ENCODE data around the gene CHST14. TPM values are rescaled to one million over a fixed set of nuclear protein-coding genes. Genes with fewer than 3 reads are reported as not detected.

CHST14 gene, protein sequence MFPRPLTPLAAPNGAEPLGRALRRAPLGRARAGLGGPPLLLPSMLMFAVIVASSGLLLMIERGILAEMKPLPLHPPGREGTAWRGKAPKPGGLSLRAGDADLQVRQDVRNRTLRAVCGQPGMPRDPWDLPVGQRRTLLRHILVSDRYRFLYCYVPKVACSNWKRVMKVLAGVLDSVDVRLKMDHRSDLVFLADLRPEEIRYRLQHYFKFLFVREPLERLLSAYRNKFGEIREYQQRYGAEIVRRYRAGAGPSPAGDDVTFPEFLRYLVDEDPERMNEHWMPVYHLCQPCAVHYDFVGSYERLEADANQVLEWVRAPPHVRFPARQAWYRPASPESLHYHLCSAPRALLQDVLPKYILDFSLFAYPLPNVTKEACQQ
- total RNA-seq = 18.4 and 21.8 TPM in 2 replicates

GRCh38 chr15:40470423-40471104, at the start of gene CHST14:
Gene CHST14, plus strand, starts transcription at chr15:40470984. Its CDS starts 230 bp downstream, at chr15:40471214.

GRCh38 chr15:40440743-40441564, 29.8 kb upstream of the CHST14 start, which contains the start of gene BAHD1:
Gene BAHD1, plus strand, starts transcription at chr15:40440953. Its CDS starts 17,512 bp downstream, at chr15:40458465.

Other genes starting within 250 kb of the CHST14 start
- gene PAK6, start 231.9 kb upstream of the CHST14 start, total RNA-seq = 0.13 TPM in 2 replicates
- gene ANKRD63, start 187.9 kb upstream of the CHST14 start, total RNA-seq = not detected in 2 replicates
- gene PLCB2, start 163.0 kb upstream of the CHST14 start, total RNA-seq = 0.07 and 0.43 TPM in 2 replicates
- gene INAFM2, start 147.3 kb upstream of the CHST14 start, total RNA-seq = 26.2 and 32.5 TPM in 2 replicates
- gene CCDC9B, start 130.0 kb upstream of the CHST14 start, total RNA-seq = 49.3 and 91.9 TPM in 2 replicates
- not detected in 2 replicates for gene PHGR1, start 120.0 kb upstream of the CHST14 start, total RNA-seq
- gene DISP2, start 112.8 kb upstream of the CHST14 start, total RNA-seq = 0.13 and 0.17 TPM in 2 replicates
- gene KNSTRN, start 88.3 kb upstream of the CHST14 start, total RNA-seq = 14.0 and 20.7 TPM in 2 replicates
- gene IVD, start 65.2 kb upstream of the CHST14 start, total RNA-seq = 63.4 and 84.4 TPM in 2 replicates
- 9.4 and 10.4 TPM in 2 replicates for gene BAHD1, start 30.0 kb upstream of the CHST14 start, total RNA-seq
- gene CCDC32, start 94.1 kb downstream of the CHST14 start, total RNA-seq = 13.0 and 17.1 TPM in 2 replicates
- 9.3 and 10.8 TPM in 2 replicates for gene RPUSD2, start 98.3 kb downstream of the CHST14 start, total RNA-seq
- gene KNL1, start 123.3 kb downstream of the CHST14 start, total RNA-seq = 2.0 and 5.7 TPM in 2 replicates
- 1.4 and 1.8 TPM in 2 replicates for gene RAD51, start 224.2 kb downstream of the CHST14 start, total RNA-seq